ENCODE results near the gene ZNF33A. TPM values are rescaled to one million over a fixed set of nuclear protein-coding genes. Genes with fewer than 3 reads are reported as not detected.

Gene ZNF33A
- total and polyA plus RNA-seq, 2 of the 4 experiments (the other 2 are of a cell fraction) = 5.6 to 14.3 TPM

DNA sequence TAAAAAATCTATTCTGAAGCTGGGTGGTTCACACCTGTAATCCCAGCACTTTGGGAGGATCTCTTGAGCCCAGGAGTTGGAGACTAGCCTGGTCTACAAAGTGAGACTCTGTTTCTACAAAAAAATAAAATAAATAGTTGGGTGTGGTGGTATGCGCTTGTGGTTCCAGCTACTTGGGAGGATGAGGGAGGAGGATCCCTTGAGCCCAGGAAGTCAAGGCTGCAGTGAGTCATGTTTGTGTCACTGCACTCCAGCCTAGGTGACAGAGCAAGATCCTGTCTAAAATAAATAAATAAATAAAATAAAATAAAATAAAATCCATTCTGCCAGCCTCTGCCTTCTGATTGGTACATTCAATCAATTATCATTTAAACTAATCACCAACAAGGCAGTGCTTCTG, 17.5 kb downstream of the ZNF33A start:
- no peaks in the 10 kb centered on the region for H3K4me1 ChIP-seq (ENCODE audit: control insufficient read depth, insufficient read depth, low read length)
- H3K9ac ChIP-seq (ENCODE audit: low read depth, low read length) = no peak overlapping the region
- BruUV-seq (replicated peaks) = no TSS peak
- no peak overlapping the region for H2BK20ac ChIP-seq (ENCODE audit: low read depth, low read length)
- H3K27me3 ChIP-seq (ENCODE audit: control insufficient read depth, insufficient read depth, low read length) = no peaks in the 10 kb centered on the region
- no peak overlapping the region for H2AFZ ChIP-seq (replicated peaks; ENCODE audit: low read length, poor library complexity)
- dilution Hi-C loops (cut with HindIII; ENCODE audit: low sequenced_read_pairs, unreplicated experiment) = no loop called here
- no peak overlapping the region for H3K56ac ChIP-seq (ENCODE audit: extremely low read depth, insufficient read depth, low read length)
- POLR2A ChIA-PET (ENCODE audit: unreplicated experiment) = no interaction called here
- H4K20me1 ChIP-seq (ENCODE audit: insufficient read depth, low read length) = no peaks in the 10 kb centered on the region
- no peak overlapping the region for H4K91ac ChIP-seq (ENCODE audit: insufficient read depth, low read depth, low read length)
- H3K4me2 ChIP-seq (ENCODE audit: low read depth, low read length) = no peak overlapping the region
- H3K4ac ChIP-seq (ENCODE audit: low read depth, low read length) = no peak overlapping the region
- H3K79me1 ChIP-seq (ENCODE audit: low read depth in 1 of 2, low read length in 2 of 2) = no peaks in the 10 kb centered on the region
- no peak overlapping the region for H2AK9ac ChIP-seq (replicated peaks; ENCODE audit: low read depth, low read length, poor library complexity)
- in situ Hi-C loops (cut with MboI; ENCODE audit: low sequenced_read_pairs) = no loop called here
- peaks cover 9% of the 10 kb centered on the region for H3K36me3 ChIP-seq (ENCODE audit: control insufficient read depth, insufficient read depth, low read length)
- H2BK15ac ChIP-seq (ENCODE audit: low read depth, low read length) = no peak overlapping the region
- no peak overlapping the region for H3K4me3 ChIP-seq (ENCODE audit: insufficient read depth, low read depth, low read length)
- H3K9me1 ChIP-seq (ENCODE audit: insufficient read depth, low read length) = no peaks in the 10 kb centered on the region
- CTCF ChIA-PET = no interaction called here
- intact Hi-C loops (cut with micrococcal nuclease) = no loop called here
- no peak overlapping the region for H2BK5ac ChIP-seq (ENCODE audit: low read depth, low read length, poor library complexity, severe bottlenecking)
- ATAC-seq (ENCODE audit: low read depth) (no peak), DNase-seq (peak; percentile 19)
- no peak for TF ChIP-seq NFE2L2 (IDR thresholded peaks at IDR 0.05; ENCODE audit: low read depth, low read length)
- no peak for TF ChIP-seq RAD21 (IDR thresholded peaks at IDR 0.05; ENCODE audit: low read length)
- TF ChIP-seq MXI1 (IDR thresholded peaks at IDR 0.05; ENCODE audit: borderline replicate concordance, low read depth, low read length) = no peak
- TF ChIP-seq RCOR1 (IDR thresholded peaks at IDR 0.05; ENCODE audit: insufficient replicate concordance, low read length) = no peak
- TF ChIP-seq, protein P1, sequence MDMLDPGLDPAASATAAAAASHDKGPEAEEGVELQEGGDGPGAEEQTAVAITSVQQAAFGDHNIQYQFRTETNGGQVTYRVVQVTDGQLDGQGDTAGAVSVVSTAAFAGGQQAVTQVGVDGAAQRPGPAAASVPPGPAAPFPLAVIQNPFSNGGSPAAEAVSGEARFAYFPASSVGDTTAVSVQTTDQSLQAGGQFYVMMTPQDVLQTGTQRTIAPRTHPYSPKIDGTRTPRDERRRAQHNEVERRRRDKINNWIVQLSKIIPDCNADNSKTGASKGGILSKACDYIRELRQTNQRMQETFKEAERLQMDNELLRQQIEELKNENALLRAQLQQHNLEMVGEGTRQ (IDR thresholded peaks at IDR 0.05; ENCODE audit: low read depth, low read length) = no peak
- TF ChIP-seq CHD1 (IDR thresholded peaks at IDR 0.05; ENCODE audit: low read depth, low read length) = no peak
- TF ChIP-seq ELK1 (IDR thresholded peaks at IDR 0.05; ENCODE audit: borderline replicate concordance, low read depth, low read length) = no peak
- TF ChIP-seq SMC3 (IDR thresholded peaks at IDR 0.05; ENCODE audit: low read depth, low read length) = no peak
- no peak for TF ChIP-seq MAZ (IDR thresholded peaks at IDR 0.05; ENCODE audit: borderline replicate concordance, low read depth, low read length)
- no peak for TF ChIP-seq CEBPB (IDR thresholded peaks at IDR 0.05; ENCODE audit: low read depth, low read length)
- no peak for TF ChIP-seq RFX5 (IDR thresholded peaks at IDR 0.05; ENCODE audit: low read depth, low read length)
- TF ChIP-seq MAFK (IDR thresholded peaks at IDR 0.05; ENCODE audit: low read depth, low read length) = no peak
- no peak for TF ChIP-seq FOS (IDR thresholded peaks at IDR 0.05; ENCODE audit: low read depth, low read length)
- no peak for TF ChIP-seq BHLHE40 (IDR thresholded peaks at IDR 0.05; ENCODE audit: low read depth, low read length)
- TF ChIP-seq, protein P2, sequence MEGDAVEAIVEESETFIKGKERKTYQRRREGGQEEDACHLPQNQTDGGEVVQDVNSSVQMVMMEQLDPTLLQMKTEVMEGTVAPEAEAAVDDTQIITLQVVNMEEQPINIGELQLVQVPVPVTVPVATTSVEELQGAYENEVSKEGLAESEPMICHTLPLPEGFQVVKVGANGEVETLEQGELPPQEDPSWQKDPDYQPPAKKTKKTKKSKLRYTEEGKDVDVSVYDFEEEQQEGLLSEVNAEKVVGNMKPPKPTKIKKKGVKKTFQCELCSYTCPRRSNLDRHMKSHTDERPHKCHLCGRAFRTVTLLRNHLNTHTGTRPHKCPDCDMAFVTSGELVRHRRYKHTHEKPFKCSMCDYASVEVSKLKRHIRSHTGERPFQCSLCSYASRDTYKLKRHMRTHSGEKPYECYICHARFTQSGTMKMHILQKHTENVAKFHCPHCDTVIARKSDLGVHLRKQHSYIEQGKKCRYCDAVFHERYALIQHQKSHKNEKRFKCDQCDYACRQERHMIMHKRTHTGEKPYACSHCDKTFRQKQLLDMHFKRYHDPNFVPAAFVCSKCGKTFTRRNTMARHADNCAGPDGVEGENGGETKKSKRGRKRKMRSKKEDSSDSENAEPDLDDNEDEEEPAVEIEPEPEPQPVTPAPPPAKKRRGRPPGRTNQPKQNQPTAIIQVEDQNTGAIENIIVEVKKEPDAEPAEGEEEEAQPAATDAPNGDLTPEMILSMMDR (conservative IDR thresholded peaks at IDR 0.05; ENCODE audit: low read depth, low read length) = no peak
- no peak for TF ChIP-seq POLR2A (IDR thresholded peaks at IDR 0.05; ENCODE audit: low read depth, low read length)
- no peak overlapping the region for H3K14ac ChIP-seq (replicated peaks; ENCODE audit: low read depth, low read length)
- WGBS, 2 experiments (ENCODE audit: extremely low coverage in 2 of 2, insufficient read length in 1 of 2) = no CpG with 5 or more reads among the region's 1 CpG
- H3K9me3 ChIP-seq (ENCODE audit: control insufficient read depth, insufficient read depth, low read length) = no peaks in the 10 kb centered on the region
- no peak overlapping the region for H3K18ac ChIP-seq (ENCODE audit: low read depth, low read length)
- no peak overlapping the region for H3K23ac ChIP-seq (ENCODE audit: low read depth, low read length)
- no peak overlapping the region for H3K27ac ChIP-seq (ENCODE audit: insufficient read depth, low read length)
- H4K8ac ChIP-seq (ENCODE audit: low read depth in 2 of 2, low read length in 2 of 2) = no peak overlapping the region
- H4K5ac ChIP-seq (ENCODE audit: low read depth, low read length) = no peak overlapping the region
- no peak overlapping the region for H2AK5ac ChIP-seq (ENCODE audit: low read depth, low read length)
- H2BK120ac ChIP-seq (ENCODE audit: low read depth, low read length) = no peak overlapping the region

All from IMR-90 (cell line).